ENCODE measurements around the gene RYR2.

GRCh38 chr1:237141502-237141901, 99.5 kb downstream of the RYR2 start:
- no peak for TF ChIP-seq POLR2A (IDR thresholded peaks at IDR 0.05)
- TF ChIP-seq CTCF (IDR thresholded peaks at IDR 0.05), result no peak
